Activated T-cell treated with anti-CD3 and anti-CD28 coated beads, Interleukin-2, amount 50 U/mL, for 4 hours (primary cell): ENCODE results near the gene PROM2. TPM values are rescaled to one million over a fixed set of nuclear protein-coding genes. Genes with fewer than 3 reads are reported as not detected.

Experiments
- ATAC-seq, 2 donors: fragments of 200-7000 bp; cut with Tn5 transposase; one replicate each; pipeline ENCODE4 v1.10.0; 2021
- DNase-seq: peaks from one replicate; pipeline ENCODE4 v3.0.0-alpha.2; 2020
- H3K27me3 Mint-ChIP-seq: one replicate; pipeline ENCODE4 v1.8.0; 2021; ENCODE audit warnings: low read depth, mixed read lengths
- H3K36me3 Mint-ChIP-seq: one replicate; pipeline ENCODE4 v1.8.0; 2022; ENCODE audit warnings: mixed read lengths; ENCODE audit not compliant: insufficient read depth
- H3K4me1 Mint-ChIP-seq: one replicate; pipeline ENCODE4 v1.8.0; 2021; ENCODE audit warnings: low read depth, mixed read lengths
- H3K4me3 Mint-ChIP-seq: one replicate; pipeline ENCODE4 v1.8.0; 2021; ENCODE audit warnings: mild to moderate bottlenecking, moderate library complexity, mixed read lengths
- H3K9me3 Mint-ChIP-seq: one replicate; pipeline ENCODE4 v1.8.0; 2021; ENCODE audit warnings: mixed read lengths
- total RNA-seq, 3 donors: library from RNA; stranded (reverse); gene quantifications; one replicate each; pipeline ENCODE4 v1.2.1, GENCODE V29; 2021

The PROM2 gene
- total RNA-seq, 3 donors from 2014 or later: 0.53 to 0.66 (median 0.63) TPM

DNA sequence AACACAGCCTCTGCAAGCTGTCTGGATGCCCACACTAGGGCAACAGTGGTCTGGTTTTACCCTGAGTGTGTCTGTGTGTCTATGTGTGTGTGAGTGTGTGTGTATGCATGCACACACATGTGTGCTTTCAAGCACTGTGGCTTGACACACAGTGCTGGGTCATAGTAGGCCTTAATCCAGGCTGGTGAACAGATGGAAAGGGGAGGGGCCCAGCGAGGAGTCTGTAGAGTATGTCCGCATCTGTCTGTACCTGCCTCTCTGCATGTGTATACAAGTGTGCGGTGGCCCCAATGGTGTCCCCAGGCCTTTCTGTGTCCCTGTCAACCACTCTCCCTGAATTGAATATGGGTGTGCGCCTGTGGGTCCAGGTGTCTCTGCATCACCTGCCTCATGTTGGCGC lies 13.6 kb downstream of the PROM2 start:
- no peaks in the 10 kb centered on the region for H3K27me3 Mint-ChIP-seq

DNA sequence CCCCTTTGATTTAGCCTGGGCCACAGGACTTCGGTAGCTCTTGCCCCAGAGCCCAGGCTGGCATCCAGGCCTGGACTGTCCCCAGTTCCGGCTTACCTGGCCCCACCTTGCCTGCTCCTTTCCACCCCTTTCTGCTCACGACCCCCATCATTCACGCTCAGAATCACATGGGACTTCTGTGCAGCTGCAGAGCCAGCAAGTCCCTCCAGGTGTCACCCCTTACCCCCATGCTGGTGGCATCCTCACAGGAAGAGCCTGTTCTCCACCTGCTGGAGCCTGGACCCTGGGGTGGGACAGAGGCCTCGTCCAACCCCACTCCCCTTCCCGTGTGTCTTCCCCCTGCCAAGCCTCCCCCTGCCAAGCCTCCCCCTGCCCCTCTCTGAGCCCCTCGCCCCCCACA lies 15.0 kb downstream of the PROM2 start:
- Mint-ChIP-seq H3K4me3 (no peak overlapping the region), H3K9me3 (peaks cover 21% of the 10 kb centered on the region), H3K36me3 (no peaks in the 10 kb centered on the region), H3K27me3 (no peaks in the 10 kb centered on the region), H3K4me1 (no peaks in the 10 kb centered on the region)
- DNase-seq (no peak), ATAC-seq (no peak)

More for the DNA sequence above, 13.6 kb downstream of the PROM2 start:
- Mint-ChIP-seq H3K4me1 (no peaks in the 10 kb centered on the region), H3K36me3 (no peaks in the 10 kb centered on the region), H3K4me3 (no peak overlapping the region), H3K9me3 (peaks cover 21% of the 10 kb centered on the region)
- ATAC-seq: no peak
- no peak for DNase-seq

DNA sequence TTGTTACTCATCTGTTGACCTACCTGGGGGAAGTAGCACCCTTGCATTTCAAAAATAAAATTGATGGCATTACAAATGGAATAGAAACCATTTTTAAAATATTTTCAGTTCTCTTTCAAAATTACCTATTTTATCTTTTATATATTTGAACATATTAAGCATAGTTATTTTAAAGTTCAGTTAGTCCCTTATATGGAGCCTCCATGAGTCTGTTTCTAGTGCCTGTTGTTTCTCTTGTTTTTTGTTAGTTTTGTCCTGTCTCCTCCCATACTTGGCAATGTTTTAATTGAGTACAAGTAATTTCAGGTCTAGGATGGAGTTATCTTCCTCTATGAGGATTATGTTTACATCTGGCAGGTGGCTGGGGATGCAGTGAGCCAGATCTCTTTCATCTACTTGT lies 17.0 kb downstream of the PROM2 start:
- H3K4me3 Mint-ChIP-seq: no peak overlapping the region
- H3K4me1 Mint-ChIP-seq: no peaks in the 10 kb centered on the region
- H3K36me3 Mint-ChIP-seq: no peaks in the 10 kb centered on the region
- H3K27me3 Mint-ChIP-seq: peaks cover 1% of the 10 kb centered on the region
- H3K9me3 Mint-ChIP-seq: peaks cover 21% of the 10 kb centered on the region
- DNase-seq (no peak), ATAC-seq (no peak)

DNA sequence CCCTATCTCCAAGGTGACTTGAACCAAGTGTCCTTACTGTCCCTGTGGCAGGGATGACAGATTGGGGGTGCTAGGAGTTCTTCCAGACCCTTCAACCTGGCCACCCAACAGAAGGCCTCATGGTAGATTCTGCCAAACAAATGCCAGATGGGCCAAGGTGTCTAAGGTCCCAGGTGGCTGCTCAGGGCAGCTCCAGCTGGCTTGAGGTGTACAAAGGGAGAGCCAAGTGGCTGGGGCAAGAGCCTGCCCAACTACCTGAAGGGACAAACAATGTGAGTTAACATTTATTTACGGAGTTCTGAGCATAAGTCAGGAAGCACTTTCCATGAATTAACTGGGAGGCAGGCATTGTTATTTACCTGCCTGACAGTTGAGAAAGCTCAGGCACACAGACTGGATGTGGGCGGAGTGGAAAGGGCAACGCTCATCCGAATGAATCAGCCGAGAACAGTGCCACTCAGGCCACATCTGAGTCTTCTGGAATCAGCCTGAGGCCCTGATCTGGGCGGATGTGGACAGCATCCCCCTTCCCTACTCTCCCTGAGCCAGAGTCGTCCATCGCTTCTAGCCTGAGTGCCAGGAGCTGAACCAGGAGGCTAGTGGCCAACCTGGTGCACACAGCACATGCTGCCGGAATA lies 18.5 kb downstream of the PROM2 start:
- ATAC-seq: no peak
- no peak overlapping the region for H3K4me3 Mint-ChIP-seq
- H3K9me3 Mint-ChIP-seq: peaks cover 21% of the 10 kb centered on the region
- H3K36me3 Mint-ChIP-seq: no peaks in the 10 kb centered on the region
- H3K27me3 Mint-ChIP-seq: peaks cover 4% of the 10 kb centered on the region
- no peaks in the 10 kb centered on the region for H3K4me1 Mint-ChIP-seq
- no peak for DNase-seq

DNA sequence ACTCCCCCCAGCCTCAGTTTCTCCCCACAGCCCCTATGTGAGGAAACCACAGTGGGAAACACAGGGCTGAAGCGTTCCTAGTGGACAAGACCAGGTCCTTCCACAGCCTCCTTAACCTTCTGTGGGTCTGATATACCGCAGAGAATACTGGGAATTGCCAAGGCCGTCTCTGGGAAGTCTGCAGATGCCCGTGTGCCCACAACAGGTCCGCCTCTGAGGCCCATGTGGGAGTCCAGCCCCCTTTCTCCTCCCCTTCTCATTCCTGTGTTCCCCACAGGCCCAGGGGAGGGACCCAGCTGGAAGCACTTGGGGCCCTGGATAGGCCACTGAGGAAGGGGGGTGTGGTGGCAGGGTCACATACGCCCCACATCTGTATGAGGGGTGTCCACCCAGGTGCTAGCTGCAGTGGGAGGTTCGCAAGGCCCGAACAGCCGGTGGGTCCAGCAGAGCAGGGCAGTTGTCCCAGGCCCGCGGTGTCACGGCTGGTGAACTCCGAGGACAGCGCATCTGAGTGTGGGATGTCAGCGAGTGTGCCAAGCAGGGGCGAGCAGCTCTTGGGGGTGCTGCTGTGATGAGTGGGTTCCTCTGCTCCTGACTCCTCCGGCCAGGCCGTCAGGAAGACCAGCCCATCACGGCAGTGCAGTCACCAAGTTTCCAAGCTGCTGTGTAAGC lies 20.5 kb downstream of the PROM2 start:
- DNase-seq: no peak
- H3K4me3 Mint-ChIP-seq: no peak overlapping the region
- no peak for ATAC-seq
- H3K36me3 Mint-ChIP-seq: no peaks in the 10 kb centered on the region
- H3K4me1 Mint-ChIP-seq: no peaks in the 10 kb centered on the region
- peaks cover 21% of the 10 kb centered on the region for H3K9me3 Mint-ChIP-seq
- H3K27me3 Mint-ChIP-seq: peaks cover 7% of the 10 kb centered on the region

DNA sequence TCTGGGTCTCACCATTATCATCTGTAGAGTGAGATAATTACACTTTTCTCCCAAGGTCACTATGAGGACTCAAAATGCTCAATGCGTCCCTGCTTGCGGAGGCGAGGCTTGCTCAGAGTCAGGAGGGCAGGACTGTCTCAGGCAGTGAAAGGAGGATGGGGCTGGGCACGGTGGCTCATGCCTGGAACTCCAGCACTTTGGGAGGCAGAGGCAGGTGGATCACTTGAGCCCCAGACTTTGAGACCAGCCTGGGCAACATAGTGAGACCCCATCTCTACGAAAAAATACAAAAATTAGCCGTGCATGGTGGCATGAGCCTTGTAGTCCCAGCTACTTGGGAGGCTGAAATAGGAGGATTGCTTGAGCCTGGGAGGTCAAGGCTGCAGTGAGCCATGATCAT lies 21.1 kb downstream of the PROM2 start:
- Mint-ChIP-seq H3K4me1 (no peaks in the 10 kb centered on the region), H3K36me3 (no peaks in the 10 kb centered on the region), H3K9me3 (peaks cover 15% of the 10 kb centered on the region), H3K4me3 (no peak overlapping the region), H3K27me3 (peaks cover 7% of the 10 kb centered on the region)
- DNase-seq (no peak), ATAC-seq (no peak)

DNA sequence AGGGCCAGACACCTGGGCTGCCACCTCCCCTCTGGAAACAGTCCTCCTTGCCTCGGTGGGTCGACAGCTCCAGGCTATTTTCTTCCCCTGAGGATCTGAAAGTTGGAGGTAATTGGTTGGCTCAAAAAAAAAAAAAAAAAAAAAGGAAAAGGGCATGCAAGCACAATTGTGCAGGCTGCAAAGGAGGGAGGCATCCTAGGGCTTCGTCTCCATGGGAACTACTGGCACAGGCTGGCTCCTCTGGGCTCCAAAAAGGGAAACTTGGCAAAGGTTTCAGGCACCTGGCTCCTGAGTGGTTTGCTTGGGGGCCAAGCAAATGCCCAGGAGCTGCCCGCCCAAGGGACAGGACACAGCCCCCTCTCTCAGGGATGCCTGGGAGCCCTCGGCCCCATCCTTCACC lies 21.8 kb downstream of the PROM2 start:
- DNase-seq (no peak), ATAC-seq (no peak)
- Mint-ChIP-seq H3K36me3 (no peaks in the 10 kb centered on the region), H3K4me3 (no peak overlapping the region), H3K9me3 (peaks cover 12% of the 10 kb centered on the region), H3K4me1 (no peaks in the 10 kb centered on the region), H3K27me3 (peaks cover 7% of the 10 kb centered on the region)

DNA sequence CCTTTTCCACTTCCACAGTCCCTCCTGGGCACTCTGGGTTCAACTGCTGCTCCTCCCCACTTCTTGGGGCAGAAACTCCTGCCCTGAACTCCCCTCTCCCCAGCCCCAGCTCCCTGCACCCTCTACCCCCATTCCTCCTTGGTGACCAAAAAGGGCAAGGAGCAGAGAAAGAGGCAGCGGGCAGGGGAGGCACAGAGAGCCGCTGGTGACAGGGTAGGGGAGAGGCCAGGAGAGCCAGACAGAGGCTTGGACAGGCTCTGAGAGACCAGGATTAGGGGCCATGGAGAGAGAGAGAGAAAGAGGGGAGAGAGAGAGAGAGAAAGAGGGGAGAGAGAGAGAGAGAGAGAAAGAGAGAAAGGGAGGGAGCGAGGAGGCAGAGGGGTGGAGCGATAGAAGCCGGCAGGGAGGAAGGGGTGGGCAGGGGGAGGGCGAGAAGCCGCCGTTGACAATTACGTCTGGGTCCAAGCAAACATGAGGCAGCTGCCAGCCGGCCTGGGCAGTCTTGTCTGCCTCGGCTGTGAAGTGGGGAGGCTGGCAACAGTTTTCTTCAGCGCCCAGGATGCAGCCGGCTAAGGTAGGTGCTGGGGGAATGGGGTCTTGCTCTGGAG lies 22.7 kb downstream of the PROM2 start, which contains the start of gene KCNIP3:
Gene KCNIP3 (plus strand): TSS at position 468 of the 608 bp plus-strand sequence. CDS start 92 bp downstream, at position 560.
- Mint-ChIP-seq H3K9me3 (peaks cover 5% of the 10 kb centered on the region), H3K4me1 (no peaks in the 10 kb centered on the region), H3K4me3 (no peak within 1 kb of the TSS), H3K36me3 (no peaks in the 10 kb centered on the region), H3K27me3 (peaks cover 7% of the 10 kb centered on the region)
- ATAC-seq (no peak), DNase-seq (no peak)

DNA sequence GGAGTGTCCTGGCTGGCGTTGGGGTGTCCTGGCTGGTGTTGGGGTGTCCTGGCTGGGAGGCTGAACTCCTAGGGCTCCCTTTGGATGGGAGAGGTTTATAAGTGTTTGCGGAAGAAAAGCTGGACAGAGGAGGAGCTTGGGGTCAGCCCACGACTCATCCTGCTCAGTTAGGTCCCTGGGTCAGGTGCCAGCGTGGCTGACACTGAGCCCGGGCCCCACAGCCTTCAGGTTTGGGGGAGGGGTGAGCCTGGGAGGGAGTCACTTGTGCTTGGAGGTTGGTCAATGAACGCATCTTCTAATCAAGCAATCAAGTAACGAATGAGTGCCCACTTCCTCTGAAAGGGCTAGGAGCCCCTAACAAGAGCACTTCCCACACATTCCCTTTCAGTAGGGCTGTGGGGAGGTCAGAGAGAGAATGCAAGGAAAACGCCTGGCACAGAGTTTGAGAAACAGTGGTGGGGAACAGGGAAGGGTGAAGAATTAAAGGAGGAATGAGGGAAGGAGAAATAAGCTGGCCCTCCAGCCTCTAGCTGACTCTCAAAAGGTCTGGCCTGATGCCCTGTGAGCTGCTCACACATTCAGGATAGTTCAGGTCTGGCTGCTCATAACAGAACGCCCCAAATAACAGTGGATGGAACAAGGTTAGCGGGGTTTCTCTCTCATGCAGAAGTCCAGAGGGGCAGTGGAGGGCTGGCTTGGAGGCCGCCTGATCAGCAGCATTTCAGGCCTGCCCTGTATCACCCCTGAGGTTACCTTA lies 23.6 kb downstream of the PROM2 start:
- Mint-ChIP-seq H3K9me3 (no peaks in the 10 kb centered on the region), H3K4me1 (no peaks in the 10 kb centered on the region), H3K4me3 (no peak overlapping the region), H3K36me3 (no peaks in the 10 kb centered on the region), H3K27me3 (peaks cover 7% of the 10 kb centered on the region)
- ATAC-seq: no peak
- DNase-seq: no peak

DNA sequence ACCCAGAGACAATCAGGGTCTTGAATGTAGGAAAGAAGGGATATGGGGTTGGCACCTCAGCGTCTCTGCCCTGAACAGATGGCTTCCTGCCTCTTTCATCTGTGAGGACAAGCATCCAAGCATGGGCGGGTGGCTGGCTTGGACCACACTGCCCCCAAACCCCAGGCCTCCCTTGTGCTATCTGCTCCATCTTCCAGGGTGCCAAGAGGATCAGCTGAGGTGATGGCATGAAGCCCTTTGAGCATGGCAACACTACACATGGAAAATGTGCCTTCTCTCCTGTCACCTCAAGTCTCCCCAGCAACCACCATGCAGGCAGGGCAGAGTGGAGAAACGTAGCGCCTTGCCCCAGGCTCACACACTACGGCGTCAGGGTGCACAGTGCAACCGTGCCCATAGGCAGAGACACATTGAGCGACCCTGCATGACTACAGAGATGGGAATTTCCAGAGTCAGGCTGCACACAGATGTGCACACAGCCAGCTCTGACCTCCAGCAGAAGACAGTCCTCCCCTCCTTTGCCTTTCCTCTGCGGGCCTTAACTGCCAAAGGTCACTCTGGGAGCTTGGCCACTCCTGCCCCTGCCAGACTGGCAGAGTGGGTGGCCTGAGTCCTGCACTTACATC lies 24.4 kb downstream of the PROM2 start:
- Mint-ChIP-seq H3K36me3 (no peaks in the 10 kb centered on the region), H3K27me3 (peaks cover 7% of the 10 kb centered on the region), H3K4me3 (no peak overlapping the region), H3K9me3 (no peaks in the 10 kb centered on the region), H3K4me1 (no peaks in the 10 kb centered on the region)
- DNase-seq (no peak), ATAC-seq (no peak)

DNA sequence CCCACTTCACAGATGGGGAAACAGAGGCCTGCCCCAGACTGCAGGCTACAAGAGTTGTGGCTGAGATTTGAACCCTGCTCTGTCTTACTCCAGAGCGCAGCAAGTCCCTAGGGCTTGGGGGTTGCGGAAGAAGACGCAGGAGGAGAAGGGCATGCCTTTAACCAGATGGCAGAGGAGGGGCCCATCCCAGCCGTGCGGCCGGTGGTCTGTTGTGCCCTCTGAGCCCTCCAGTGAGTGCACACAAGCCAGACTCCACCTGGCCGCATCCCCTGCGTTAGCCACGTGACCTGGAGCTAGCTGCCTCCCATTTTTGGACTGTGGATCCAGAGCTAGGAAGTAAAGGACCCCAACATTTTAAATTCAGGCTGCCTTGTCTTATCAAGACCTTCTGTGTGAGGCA lies 25.7 kb downstream of the PROM2 start:
- no peaks in the 10 kb centered on the region for H3K36me3 Mint-ChIP-seq
- H3K27me3 Mint-ChIP-seq: peaks cover 7% of the 10 kb centered on the region
- H3K4me1 Mint-ChIP-seq: no peaks in the 10 kb centered on the region
- no peak overlapping the region for H3K4me3 Mint-ChIP-seq
- DNase-seq (no peak), ATAC-seq (no peak)
- no peaks in the 10 kb centered on the region for H3K9me3 Mint-ChIP-seq

DNA sequence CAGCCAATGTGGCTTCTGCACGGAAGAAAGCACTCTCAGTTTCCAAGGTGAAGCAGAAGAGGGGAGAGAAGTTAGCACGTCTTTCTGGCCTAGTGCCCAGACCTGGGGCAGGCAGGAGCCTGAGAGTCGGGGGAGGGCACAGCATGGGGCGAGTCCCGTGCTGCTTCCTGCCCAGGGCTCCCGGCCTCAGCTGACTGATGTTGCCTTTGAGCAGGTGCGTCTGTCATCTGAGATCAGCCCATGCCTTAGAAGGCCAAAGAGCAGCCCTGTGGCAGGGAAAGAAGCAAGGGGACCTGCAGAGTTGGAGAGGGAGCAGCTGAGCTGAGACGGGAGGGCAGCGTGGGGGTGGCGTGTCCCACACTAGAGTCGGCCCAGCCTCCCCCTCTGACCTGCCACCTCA lies 26.2 kb downstream of the PROM2 start:
- Mint-ChIP-seq H3K4me1 (no peaks in the 10 kb centered on the region), H3K4me3 (no peak overlapping the region), H3K27me3 (peaks cover 7% of the 10 kb centered on the region), H3K36me3 (no peaks in the 10 kb centered on the region), H3K9me3 (no peaks in the 10 kb centered on the region)
- DNase-seq: no peak
- ATAC-seq: no peak

DNA sequence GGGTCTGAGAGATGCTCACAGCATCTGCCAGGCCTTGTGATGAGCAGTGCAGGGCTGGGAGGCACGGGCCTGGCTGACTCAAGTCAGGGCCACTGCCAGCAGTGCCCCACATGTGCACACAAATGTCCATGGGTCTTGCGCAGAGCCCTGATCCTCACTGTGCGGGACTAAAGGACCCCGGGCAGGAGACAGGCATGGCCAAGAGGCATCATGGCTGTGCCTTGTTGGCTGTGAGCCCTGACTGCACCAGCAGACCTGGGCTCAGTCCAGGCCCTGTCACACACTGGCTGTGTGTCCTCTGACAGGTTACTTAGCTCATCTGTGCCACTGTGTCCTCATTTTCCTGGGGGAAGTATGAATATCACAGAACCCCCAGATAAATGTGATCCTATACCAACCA lies 26.9 kb downstream of the PROM2 start:
- no peaks in the 10 kb centered on the region for H3K36me3 Mint-ChIP-seq

More for the DNA sequence above, 26.9 kb downstream of the PROM2 start:
- no peaks in the 10 kb centered on the region for H3K9me3 Mint-ChIP-seq
- no peaks in the 10 kb centered on the region for H3K4me1 Mint-ChIP-seq
- peaks cover 6% of the 10 kb centered on the region for H3K27me3 Mint-ChIP-seq
- no peak overlapping the region for H3K4me3 Mint-ChIP-seq
- ATAC-seq (no peak), DNase-seq (no peak)
